A673 (cell line): ENCODE measurements around the gene ATP5PD.

ENCODE experiments used
- CTCF ChIP-seq: fragments of 300-800, 200-600 bp; sonication (generic); conservative IDR thresholded peaks from 2 replicates; pipeline ENCODE4 v1.5.1; 2017; ENCODE audit warnings: low read depth, mild to moderate bottlenecking, antibody characterized with exemption, low read length, moderate library complexity, mixed read lengths
- EZH2 ChIP-seq: fragments of 200-600 bp; sonication (generic); IDR thresholded peaks from 2 replicates; pipeline ENCODE4 v1.6.1; 2017; ENCODE audit warnings: borderline replicate concordance, low read depth, mild to moderate bottlenecking, mixed read lengths, antibody characterized with exemption, low read length; ENCODE audit not compliant: poor library complexity, severe bottlenecking

- TF ChIP-seq CTCF (no peak), EZH2 (no peak)
Measured at GRCh38 chr17:74999523-74999922, 47.2 kb downstream of the ATP5PD start.
